Suprapubic skin (tissue), 4 donors: ENCODE results near the gene ASS1. TPM values are rescaled to one million over a fixed set of nuclear protein-coding genes. Genes with fewer than 3 reads are reported as not detected.

Source experiments
- DNase-seq, 2 donors: peaks; one replicate each; pipeline ENCODE4 v3.0.0-alpha.2; 2019; ENCODE audit warnings: low spot score in 2 of 2
- H3K27ac ChIP-seq: fragments of 200-600 bp; sonication (generic); one replicate; pipeline ENCODE4 v1.5.1; 2019
- H3K27me3 ChIP-seq: fragments of 200-600 bp; sonication (generic); one replicate; pipeline ENCODE4 v1.5.1; 2019
- H3K36me3 ChIP-seq: fragments of 200-600 bp; sonication (generic); one replicate; pipeline ENCODE4 v1.5.1; 2019
- H3K4me1 ChIP-seq: fragments of 200-600 bp; sonication (generic); one replicate; pipeline ENCODE4 v1.5.1; 2019
- H3K4me3 ChIP-seq: fragments of 200-600 bp; sonication (generic); one replicate; pipeline ENCODE4 v1.5.1; 2019; ENCODE audit warnings: mild to moderate bottlenecking
- H3K9me3 ChIP-seq: fragments of 200-600 bp; sonication (generic); one replicate; pipeline ENCODE4 v1.5.1; 2019
- CTCF ChIP-seq, 2 donors: fragments of 200-600 bp in 1 of 2; fragments of 450-650 bp in 1 of 2; sonication (generic) in 1 of 2; IDR thresholded peaks; one replicate each; pipeline ENCODE4 v1.5.1; 2016 to 2019; ENCODE audit warnings: antibody characterized with exemption in 2 of 2, mild to moderate bottlenecking in 1 of 2, moderate library complexity in 1 of 2
- EP300 ChIP-seq: sonication (generic); formaldehyde crosslinking; IDR thresholded peaks from one replicate; pipeline ENCODE4 v1.6.1; 2017; ENCODE audit warnings: antibody characterized with exemption
- POLR2A ChIP-seq, 2 donors: fragments of 450-650 bp; IDR thresholded peaks; one replicate each; pipeline ENCODE4 v1.6.1; 2017; ENCODE audit warnings: antibody characterized with exemption in 2 of 2, mild to moderate bottlenecking in 2 of 2, moderate library complexity in 2 of 2
- POLR2AphosphoS5 ChIP-seq, 3 donors: sonication (generic); formaldehyde crosslinking; IDR thresholded peaks; one replicate each; pipeline ENCODE4 v1.6.1; 2017; ENCODE audit warnings: antibody characterized with exemption in 3 of 3
- WGBS: methylation state at CpG from one replicate; pipeline ENCODE4 v1.1.5; 2018; 5-methylcytosine and 5-hydroxymethylcytosine counted together
- total RNA-seq, 4 donors: library from RNA; depleted of rRNA; stranded (reverse); fragments of >200 nt; gene quantifications; one replicate each; pipeline ENCODE4 v1.1.0, GENCODE V29; 2016

Gene ASS1
- total RNA-seq, 4 donors from 2014 or later, result 107 to 225 (median 163) TPM

DNA sequence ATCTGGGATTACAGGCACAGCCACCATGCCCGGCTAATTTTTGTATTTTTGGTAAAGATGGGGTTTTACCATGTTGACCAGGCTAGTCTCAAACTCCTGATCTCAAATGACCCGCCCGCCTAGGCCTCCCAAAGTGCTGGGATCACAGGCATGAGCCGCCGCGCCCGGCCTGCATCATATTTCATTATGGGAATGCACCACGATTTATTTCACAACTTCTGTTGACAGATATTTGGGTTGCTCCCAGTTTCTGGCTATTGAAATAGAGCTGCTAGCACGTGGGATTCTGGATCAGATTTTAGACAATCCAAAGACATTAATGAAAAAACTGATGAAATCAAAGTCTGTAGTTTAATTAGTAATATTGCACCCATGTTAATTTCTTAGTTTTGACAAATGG is 86.2 kb downstream of the ASS1 start:
- 33% methylated on average over 9 of the region's 9 CpGs for WGBS
- H3K4me3 ChIP-seq, result no peak overlapping the region
- no peak for DNase-seq
- H3K4me1 ChIP-seq, result peaks cover 6% of the 10 kb centered on the region
- H3K9me3 ChIP-seq, result no peaks in the 10 kb centered on the region
- peaks cover 54% of the 10 kb centered on the region for H3K27me3 ChIP-seq
- H3K27ac ChIP-seq, result no peak overlapping the region
- no peaks in the 10 kb centered on the region for H3K36me3 ChIP-seq
- TF ChIP-seq POLR2AphosphoS5 (IDR thresholded peaks at IDR 0.05) (no peak), EP300 (no peak), POLR2A (IDR thresholded peaks at IDR 0.05) (no peak), CTCF (IDR thresholded peaks at IDR 0.05) (no peak)

- peaks cover 14% of the 10 kb centered on the region for H3K4me1 ChIP-seq
- H3K27me3 ChIP-seq, result peaks cover 57% of the 10 kb centered on the region
- no peak for TF ChIP-seq POLR2AphosphoS5 (IDR thresholded peaks at IDR 0.05)
- no peak for TF ChIP-seq EP300
- TF ChIP-seq POLR2A (IDR thresholded peaks at IDR 0.05), result no peak
- TF ChIP-seq CTCF (IDR thresholded peaks at IDR 0.05), result no peak
- H3K4me3 ChIP-seq, result no peak overlapping the region
- H3K36me3 ChIP-seq, result no peaks in the 10 kb centered on the region
- H3K27ac ChIP-seq, result no peak overlapping the region
- DNase-seq, result no peak
- WGBS, result 93% methylated on average over 8 of the region's 8 CpGs
- H3K9me3 ChIP-seq, result no peaks in the 10 kb centered on the region
These were observed 86.9 kb downstream of the ASS1 start for GRCh38 chr9:130531670-130532069.

- H3K27ac ChIP-seq, result no peak overlapping the region
- no peak for DNase-seq
- H3K4me3 ChIP-seq, result no peak overlapping the region
- TF ChIP-seq POLR2A (IDR thresholded peaks at IDR 0.05) (no peak), POLR2AphosphoS5 (IDR thresholded peaks at IDR 0.05) (no peak), EP300 (no peak), CTCF (IDR thresholded peaks at IDR 0.05) (no peak)
- WGBS, result 77% methylated on average over 10 of the region's 10 CpGs
- H3K27me3 ChIP-seq, result peaks cover 58% of the 10 kb centered on the region
- H3K36me3 ChIP-seq, result no peaks in the 10 kb centered on the region
- H3K4me1 ChIP-seq, result peaks cover 20% of the 10 kb centered on the region
- H3K9me3 ChIP-seq, result no peaks in the 10 kb centered on the region
These were observed 87.8 kb downstream of the ASS1 start for GRCh38 chr9:130532426-130533080.

DNA sequence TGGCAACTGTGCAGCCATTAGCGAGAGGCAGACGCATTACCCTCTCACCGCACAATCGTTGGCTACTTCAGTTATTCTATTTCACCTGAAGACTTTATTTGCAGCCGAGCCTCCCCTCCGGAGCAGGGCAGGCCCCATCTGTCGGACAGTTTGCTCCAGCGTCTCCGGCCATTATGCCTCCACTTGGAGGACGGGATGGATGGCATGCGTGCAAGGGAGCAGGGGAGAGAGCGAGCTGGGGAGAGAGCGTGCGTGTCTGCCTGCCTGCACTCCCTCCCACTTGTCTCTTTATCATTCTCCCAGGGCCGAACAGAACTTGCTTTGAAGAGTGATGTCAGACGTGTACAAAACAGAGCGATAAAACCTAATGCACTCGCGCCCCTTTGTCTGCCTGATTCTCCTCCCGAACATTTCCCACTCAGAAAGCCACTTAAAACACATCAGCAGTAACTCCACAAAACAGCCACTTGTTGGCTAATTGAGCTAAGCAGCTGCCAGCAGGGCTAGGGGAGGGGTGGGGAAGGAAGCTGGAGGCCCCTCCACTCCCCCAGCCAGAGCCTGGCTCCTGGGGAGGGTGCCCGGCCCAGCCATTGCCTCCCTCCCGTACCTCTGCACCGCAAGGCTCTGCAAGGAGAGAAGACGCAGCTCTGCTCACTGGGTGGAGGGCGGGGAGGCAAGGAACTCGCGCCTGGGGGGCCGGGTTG is 91.2 kb downstream of the ASS1 start:
- TF ChIP-seq POLR2A (IDR thresholded peaks at IDR 0.05) (no peak), EP300 (no peak), POLR2AphosphoS5 (IDR thresholded peaks at IDR 0.05) (no peak), CTCF (IDR thresholded peaks at IDR 0.05) (no peak)
- 14% methylated on average over 22 of the region's 28 CpGs for WGBS
- no peaks in the 10 kb centered on the region for H3K9me3 ChIP-seq
- H3K27ac ChIP-seq, result no peak overlapping the region
- H3K27me3 ChIP-seq, result peaks cover 77% of the 10 kb centered on the region
- DNase-seq, result no peak
- peak overlapping the region; percentile 29 for H3K4me3 ChIP-seq
- peaks cover 27% of the 10 kb centered on the region for H3K4me1 ChIP-seq
- H3K36me3 ChIP-seq, result no peaks in the 10 kb centered on the region

GRCh38 chr9:130536701-130537107 is 91.9 kb downstream of the ASS1 start:
- 61% methylated on average over 3 of the region's 3 CpGs for WGBS
- Histone ChIP-seq H3K4me1 (peaks cover 27% of the 10 kb centered on the region), H3K27me3 (peaks cover 80% of the 10 kb centered on the region), H3K4me3 (no peak overlapping the region), H3K36me3 (no peaks in the 10 kb centered on the region), H3K9me3 (no peaks in the 10 kb centered on the region), H3K27ac (no peak overlapping the region)
- DNase-seq, result no peak
- no peak for TF ChIP-seq CTCF (IDR thresholded peaks at IDR 0.05)
- TF ChIP-seq EP300, result no peak
- TF ChIP-seq POLR2AphosphoS5 (IDR thresholded peaks at IDR 0.05), result no peak
- no peak for TF ChIP-seq POLR2A (IDR thresholded peaks at IDR 0.05)
